ENCODE measurements around the gene NOL3.

DNA sequence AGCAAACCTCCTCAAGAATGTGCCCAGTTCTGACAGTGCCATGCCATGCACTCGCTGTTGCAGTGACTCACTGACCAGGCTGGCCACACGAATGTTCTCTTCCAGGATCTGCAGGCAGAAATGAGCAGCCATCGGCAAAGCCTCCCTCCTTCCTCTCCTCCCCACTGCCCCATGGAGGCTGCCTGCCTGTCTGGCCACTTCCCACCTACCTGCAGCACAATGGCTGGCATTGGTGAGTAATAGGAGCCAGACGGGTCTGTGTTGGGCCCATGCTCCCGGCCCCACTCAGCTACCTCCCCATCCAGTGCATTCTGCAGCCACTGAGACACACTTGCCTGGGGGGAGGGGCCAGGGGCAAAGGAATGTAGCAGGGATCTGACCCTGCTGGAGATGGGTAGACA lies 16.2 kb downstream of the NOL3 start:
- TF ChIP-seq, protein P1, sequence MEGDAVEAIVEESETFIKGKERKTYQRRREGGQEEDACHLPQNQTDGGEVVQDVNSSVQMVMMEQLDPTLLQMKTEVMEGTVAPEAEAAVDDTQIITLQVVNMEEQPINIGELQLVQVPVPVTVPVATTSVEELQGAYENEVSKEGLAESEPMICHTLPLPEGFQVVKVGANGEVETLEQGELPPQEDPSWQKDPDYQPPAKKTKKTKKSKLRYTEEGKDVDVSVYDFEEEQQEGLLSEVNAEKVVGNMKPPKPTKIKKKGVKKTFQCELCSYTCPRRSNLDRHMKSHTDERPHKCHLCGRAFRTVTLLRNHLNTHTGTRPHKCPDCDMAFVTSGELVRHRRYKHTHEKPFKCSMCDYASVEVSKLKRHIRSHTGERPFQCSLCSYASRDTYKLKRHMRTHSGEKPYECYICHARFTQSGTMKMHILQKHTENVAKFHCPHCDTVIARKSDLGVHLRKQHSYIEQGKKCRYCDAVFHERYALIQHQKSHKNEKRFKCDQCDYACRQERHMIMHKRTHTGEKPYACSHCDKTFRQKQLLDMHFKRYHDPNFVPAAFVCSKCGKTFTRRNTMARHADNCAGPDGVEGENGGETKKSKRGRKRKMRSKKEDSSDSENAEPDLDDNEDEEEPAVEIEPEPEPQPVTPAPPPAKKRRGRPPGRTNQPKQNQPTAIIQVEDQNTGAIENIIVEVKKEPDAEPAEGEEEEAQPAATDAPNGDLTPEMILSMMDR (IDR thresholded peaks at IDR 0.05): no peak
- TF ChIP-seq POLR2A (IDR thresholded peaks at IDR 0.05): no peak
